ENCODE data around the gene COBL. TPM values are rescaled to one million over a fixed set of nuclear protein-coding genes. Genes with fewer than 3 reads are reported as not detected.
A peak's percentile ranks its signal among the peaks of the same experiment; 100 is the strongest.

The COBL gene
- total RNA-seq, 1 experiment from 2014 or later, result 52.3 TPM

DNA sequence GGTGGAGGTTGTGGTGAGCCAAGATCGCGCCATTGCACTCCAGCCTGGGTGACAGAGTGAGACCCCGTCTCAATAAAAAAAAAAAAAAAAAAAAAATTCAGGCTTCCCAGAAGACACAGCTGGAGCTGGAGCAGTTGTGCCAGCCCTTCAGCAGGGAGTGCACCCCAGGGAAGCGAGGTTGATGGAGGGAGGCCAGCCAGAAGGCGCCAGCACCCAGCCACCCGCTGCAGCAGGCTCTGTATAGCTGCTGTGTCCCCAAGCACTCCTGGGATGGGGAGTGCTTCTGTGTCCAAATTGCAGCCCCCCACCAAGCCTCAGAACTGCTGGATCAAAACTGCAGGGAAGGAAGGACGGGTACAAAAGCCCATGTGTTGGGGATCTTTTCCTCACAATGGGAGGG is 47.8 kb downstream of the COBL start:
- Mint-ChIP-seq H3K27ac (peak overlapping the region in 1 of 3 experiments; percentile 4; a peak in 1 of 7 replicates), H3K9me3 (no peaks in the 10 kb centered on the region), H3K4me3 (no peak overlapping the region), H3K4me1 (peaks cover 29 to 33% of the 10 kb centered on the region in 2 experiments), H3K36me3 (ENCODE audit: insufficient read depth in 1 of 3, low read depth in 3 of 3) (no peaks in the 10 kb centered on the region; a peak in 1 of 7 replicates), H3K27me3 (ENCODE audit: low read depth) (no peaks in the 10 kb centered on the region)
- Histone ChIP-seq H3K9ac (ENCODE audit: extremely low read depth, insufficient read length, low read length) (no peak overlapping the region), H4K5ac (ENCODE audit: insufficient read length, low read depth, low read length) (no peak overlapping the region), H2AK5ac (ENCODE audit: insufficient read length, low read length) (no peak overlapping the region), H2BK5ac (ENCODE audit: insufficient read length, low read length) (no peak overlapping the region), H3K4me2 (ENCODE audit: insufficient read depth, insufficient read length, low read length) (no peak overlapping the region), H4K91ac (ENCODE audit: insufficient read length, low read depth, low read length) (no peak overlapping the region), H3K23ac (ENCODE audit: insufficient read length, low read depth, low read length) (no peak overlapping the region), H3K56ac (ENCODE audit: insufficient read length, low read depth, low read length) (no peak overlapping the region), H3K14ac (ENCODE audit: insufficient read depth, low read length) (no peak overlapping the region), H2BK15ac (ENCODE audit: low read depth, low read length) (no peak overlapping the region), H3K4me1 (ENCODE audit: insufficient read depth, low read length) (peaks cover 2% of the 10 kb centered on the region; the same call in 1 of the 2 replicates), H3K79me1 (ENCODE audit: insufficient read depth, low read depth, low read length, poor library complexity, severe bottlenecking) (peaks cover 3% of the 10 kb centered on the region), H2AFZ (ENCODE audit: low read length) (no peak overlapping the region), H3K27ac (ENCODE audit: insufficient read length, low read depth, low read length) (no peak overlapping the region), H2BK12ac (ENCODE audit: insufficient read length, low read depth, low read length) (no peak overlapping the region), H3T11ph (ENCODE audit: low read length) (no peak overlapping the region), H2BK20ac (ENCODE audit: low read depth, low read length, poor library complexity, severe bottlenecking) (no peak overlapping the region), H3K4ac (ENCODE audit: low read depth, low read length) (no peak overlapping the region), H2BK120ac (ENCODE audit: low read depth, low read length, poor library complexity, severe bottlenecking) (no peak overlapping the region), H3K27me3 (ENCODE audit: insufficient read depth, low read length) (no peaks in the 10 kb centered on the region), H3K9me3 (ENCODE audit: control insufficient read depth, low read depth, low read length) (no peaks in the 10 kb centered on the region), H4K8ac (replicated peaks; ENCODE audit: insufficient read length, low read depth, low read length) (no peak overlapping the region), H3K23me2 (ENCODE audit: insufficient read length, low read depth, low read length, poor library complexity, severe bottlenecking) (no peaks in the 10 kb centered on the region), H3K18ac (ENCODE audit: insufficient read length, low read depth, low read length) (no peak overlapping the region), H3K79me2 (ENCODE audit: insufficient read depth, low read length) (peaks cover 7% of the 10 kb centered on the region; the same call in 1 of the 2 replicates), H4K20me1 (ENCODE audit: control insufficient read depth, insufficient read depth, insufficient read length) (no peaks in the 10 kb centered on the region)
- no CpG with 5 or more reads among the region's 7 CpGs for WGBS (ENCODE audit: extremely low coverage, insufficient read length, low lambda C conversion rate)
- no peak for DNase-seq
- TF ChIP-seq, protein P1, sequence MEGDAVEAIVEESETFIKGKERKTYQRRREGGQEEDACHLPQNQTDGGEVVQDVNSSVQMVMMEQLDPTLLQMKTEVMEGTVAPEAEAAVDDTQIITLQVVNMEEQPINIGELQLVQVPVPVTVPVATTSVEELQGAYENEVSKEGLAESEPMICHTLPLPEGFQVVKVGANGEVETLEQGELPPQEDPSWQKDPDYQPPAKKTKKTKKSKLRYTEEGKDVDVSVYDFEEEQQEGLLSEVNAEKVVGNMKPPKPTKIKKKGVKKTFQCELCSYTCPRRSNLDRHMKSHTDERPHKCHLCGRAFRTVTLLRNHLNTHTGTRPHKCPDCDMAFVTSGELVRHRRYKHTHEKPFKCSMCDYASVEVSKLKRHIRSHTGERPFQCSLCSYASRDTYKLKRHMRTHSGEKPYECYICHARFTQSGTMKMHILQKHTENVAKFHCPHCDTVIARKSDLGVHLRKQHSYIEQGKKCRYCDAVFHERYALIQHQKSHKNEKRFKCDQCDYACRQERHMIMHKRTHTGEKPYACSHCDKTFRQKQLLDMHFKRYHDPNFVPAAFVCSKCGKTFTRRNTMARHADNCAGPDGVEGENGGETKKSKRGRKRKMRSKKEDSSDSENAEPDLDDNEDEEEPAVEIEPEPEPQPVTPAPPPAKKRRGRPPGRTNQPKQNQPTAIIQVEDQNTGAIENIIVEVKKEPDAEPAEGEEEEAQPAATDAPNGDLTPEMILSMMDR (conservative IDR thresholded peaks at IDR 0.05), result no peak

All from H9 (cell line).